ENCODE results near the gene LORICRIN.

LORICRIN gene

GRCh38 chr1:153307221-153307600, 47.7 kb downstream of the LORICRIN start:
- DNase-seq = no peak

GRCh38 chr1:153308540-153308939, 49.1 kb downstream of the LORICRIN start:
- no peak for DNase-seq

DNA sequence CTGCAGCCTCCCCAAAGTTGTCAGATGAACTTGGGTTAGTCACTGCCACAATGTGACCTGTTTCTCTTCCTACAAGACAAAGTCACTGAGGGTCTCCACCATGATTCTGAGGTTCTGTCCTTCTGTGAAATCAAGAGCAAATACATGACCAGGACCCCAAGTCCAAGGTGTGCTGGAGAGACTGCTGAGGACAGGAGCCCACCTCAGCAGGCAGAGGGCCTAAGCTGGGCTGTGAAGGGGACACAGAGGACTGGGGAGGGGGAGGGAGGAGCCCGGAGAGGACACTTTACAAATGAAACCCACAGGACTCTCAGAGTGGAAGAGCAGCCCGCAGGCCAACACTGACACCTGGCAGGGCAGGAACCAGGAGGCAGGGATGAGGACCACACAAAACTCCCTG, 50.0 kb downstream of the LORICRIN start:
- no peak for DNase-seq

DNA sequence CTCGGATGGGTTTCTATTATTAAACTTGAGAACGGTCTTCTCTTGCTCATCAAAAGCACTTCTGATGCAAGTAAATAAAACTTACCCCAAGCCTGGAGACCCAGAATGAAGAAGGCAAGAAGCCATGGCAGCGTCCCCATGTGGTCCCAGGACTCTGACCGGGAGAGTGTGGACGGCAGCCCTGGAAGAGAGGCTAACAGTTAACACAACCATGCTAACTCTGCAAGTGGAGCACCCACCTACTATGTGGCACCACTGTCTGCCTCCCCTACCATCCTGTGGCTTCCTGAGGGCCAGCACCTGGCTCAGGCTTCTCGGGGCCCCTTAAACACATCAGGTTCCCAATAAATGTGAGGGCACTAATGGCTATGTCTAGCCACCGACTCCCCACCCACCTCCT, 51.0 kb downstream of the LORICRIN start:
- no peak for DNase-seq

All from stimulated activated CD4-positive, alpha-beta T cell treated with anti-CD3 and anti-CD28 coated beads, Interleukin-4, amount 100 ng/mL, for 4 hours (primary cell).